Dermis microvascular lymphatic vessel endothelial cell (primary cell): ENCODE data around the gene LASP1NB.
"Not testable (repeated sequence)": the region's sequence is repeated elsewhere in the genome, so short reads cannot be mapped to it uniquely, and the experiment has no call there.

Experiments
- DNase-seq, 2 donors: peaks; one replicate each; pipeline versions ENCODE4 v3.0.0 to v3.0.0-alpha.2; 2010; ENCODE audit warnings: low read depth in 2 of 2

The LASP1NB gene

GRCh38 chr17:38916771-38917170, 8.6 kb upstream of the LASP1NB start:
- no peak for DNase-seq

- no peak for DNase-seq
These were observed 8.2 kb upstream of the LASP1NB start for GRCh38 chr17:38917259-38917658.

GRCh38 chr17:38918129-38918913, 7.1 kb upstream of the LASP1NB start:
- DNase-seq = no peak

GRCh38 chr17:38918916-38919315, 6.5 kb upstream of the LASP1NB start:
- DNase-seq = no peak

DNA sequence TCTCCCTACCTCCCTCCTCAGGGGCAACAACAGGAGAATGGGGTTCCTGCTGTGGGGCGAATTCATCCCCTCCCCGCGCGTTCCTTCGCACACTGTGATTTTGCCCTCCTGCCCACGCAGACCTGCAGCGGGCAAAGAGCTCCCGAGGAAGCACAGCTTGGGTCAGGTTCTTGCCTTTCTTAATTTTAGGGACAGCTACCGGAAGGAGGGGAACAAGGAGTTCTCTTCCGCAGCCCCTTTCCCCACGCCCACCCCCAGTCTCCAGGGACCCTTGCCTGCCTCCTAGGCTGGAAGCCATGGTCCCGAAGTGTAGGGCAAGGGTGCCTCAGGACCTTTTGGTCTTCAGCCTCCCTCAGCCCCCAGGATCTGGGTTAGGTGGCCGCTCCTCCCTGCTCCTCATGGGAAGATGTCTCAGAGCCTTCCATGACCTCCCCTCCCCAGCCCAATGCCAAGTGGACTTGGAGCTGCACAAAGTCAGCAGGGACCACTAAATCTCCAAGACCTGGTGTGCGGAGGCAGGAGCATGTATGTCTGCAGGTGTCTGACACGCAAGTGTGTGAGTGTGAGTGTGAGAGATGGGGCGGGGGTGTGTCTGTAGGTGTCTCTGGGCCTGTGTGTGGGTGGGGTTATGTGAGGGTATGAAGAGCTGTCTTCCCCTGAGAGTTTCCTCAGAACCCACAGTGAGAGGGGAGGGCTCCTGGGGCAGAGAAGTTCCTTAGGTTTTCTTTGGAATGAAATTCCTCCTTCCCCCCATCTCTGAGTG, 5.9 kb upstream of the LASP1NB start:
- DNase-seq = no peak

- no peak for DNase-seq
These were observed 4.8 kb upstream of the LASP1NB start for GRCh38 chr17:38920374-38921291.

- no peak for DNase-seq
These were observed 3.5 kb upstream of the LASP1NB start for GRCh38 chr17:38921756-38922411.

- DNase-seq = peak in 1 of 2 donors; percentile 59
These were observed 2.7 kb upstream of the LASP1NB start for GRCh38 chr17:38922538-38923297.

DNA sequence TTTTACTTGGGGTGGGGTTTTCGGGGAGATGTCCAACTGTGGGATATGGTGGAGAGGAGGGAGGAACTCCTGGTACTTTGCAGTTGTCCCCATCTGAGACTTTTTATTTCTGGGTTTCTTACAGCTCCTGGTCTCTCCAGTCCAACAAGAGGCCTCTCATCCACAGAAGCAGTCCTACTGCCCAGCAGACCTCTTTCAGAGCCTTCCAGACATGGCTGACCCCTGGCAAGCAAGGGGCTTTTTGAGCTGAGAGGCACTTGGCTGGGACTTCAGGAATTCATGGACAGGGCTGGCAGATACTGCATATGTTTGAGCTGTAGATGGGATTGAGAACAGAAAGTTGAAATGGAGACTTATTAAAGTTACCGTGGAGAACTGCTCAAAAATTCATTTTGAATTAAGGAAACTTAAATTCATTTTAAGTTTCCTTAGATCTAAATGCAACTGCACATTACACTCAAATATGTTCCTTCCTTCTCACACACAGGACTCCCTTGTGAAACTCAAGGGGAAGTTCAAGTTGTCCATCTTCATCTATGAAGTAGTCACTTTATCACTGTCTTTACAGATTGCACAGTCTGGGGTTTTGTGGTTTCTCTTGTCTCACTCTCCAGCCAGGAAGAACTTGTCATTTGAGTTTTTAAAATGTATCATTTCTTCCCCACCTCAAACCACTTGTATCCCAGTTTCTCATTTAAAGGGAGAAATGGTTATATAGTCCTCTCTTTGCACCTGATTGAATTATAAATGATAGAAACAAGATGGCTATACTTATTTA, 1.1 kb downstream of the LASP1NB start:
- DNase-seq = no peak

DNA sequence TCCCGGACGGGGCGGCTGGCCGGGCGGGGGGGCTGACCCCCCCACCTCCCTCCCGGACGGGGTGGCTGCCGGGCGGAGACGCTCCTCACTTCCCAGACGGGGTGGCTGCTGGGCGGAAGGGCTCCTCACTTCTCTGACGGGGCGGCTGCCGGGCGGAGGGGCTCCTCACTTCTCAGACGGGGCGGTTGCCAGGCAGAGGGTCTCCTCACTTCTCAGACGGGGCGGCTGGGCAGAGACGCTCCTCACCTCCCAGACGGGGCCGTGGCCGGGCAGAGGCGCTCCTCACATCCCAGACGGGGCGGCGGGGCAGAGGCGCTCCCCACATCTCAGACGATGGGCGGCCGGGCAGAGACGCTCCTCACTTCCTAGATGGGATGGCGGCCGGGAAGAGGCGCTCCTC, 5.4 kb downstream of the LASP1NB start:
- not testable (repeated sequence) for DNase-seq

DNA sequence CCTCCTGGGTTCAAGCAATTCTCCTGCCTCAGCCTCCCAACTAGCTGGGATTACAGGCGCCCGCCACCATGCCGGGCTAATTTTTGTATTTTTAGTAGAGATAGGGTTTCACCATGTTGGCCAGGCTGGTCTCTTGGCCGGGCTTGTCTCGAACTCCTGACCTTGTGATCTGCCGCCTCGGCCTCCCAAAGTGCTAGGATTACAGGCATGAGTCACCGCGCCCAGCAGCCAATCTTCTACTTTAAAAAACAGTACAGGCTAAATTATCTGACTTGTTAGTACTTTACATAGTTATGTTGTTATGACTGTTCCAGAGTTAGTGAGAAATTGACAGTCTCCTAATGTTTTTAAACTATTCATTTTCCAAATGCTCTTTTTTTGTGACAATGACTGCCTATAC, 8.5 kb downstream of the LASP1NB start:
- not testable (repeated sequence) for DNase-seq

- no peak for DNase-seq
These were observed 14.6 kb downstream of the LASP1NB start for GRCh38 chr17:38939987-38940386.

- DNase-seq = no peak
These were observed 15.0 kb downstream of the LASP1NB start for GRCh38 chr17:38940404-38940803.

DNA sequence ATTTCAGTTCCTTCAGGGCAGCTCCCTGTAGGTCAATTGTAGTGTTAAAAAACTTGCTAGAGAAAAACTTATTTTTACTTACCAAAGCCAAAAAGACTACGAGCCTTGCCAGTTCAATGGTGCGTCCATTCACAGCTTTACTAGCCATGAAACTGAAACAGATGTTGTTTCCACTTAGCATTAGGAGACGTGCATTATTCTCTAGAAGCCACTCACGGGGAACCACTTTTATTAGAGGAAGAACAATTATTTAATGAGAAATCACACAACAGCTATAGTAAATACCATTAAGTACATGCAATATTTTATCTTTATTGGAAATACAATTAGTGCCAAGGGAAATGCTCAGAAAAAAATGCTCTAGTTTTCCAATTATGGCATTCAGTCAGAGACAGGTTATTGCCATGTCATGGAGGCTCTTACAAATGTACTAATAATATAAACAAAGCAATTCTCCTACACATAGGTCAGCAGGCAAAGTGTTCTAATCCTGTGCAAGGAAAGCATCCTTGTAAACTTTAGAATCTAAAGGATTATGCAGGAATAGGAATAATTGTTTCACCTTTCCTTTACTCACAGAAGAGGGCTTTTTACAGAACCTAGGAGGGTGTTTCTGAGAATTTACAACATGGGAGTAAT, 17.4 kb downstream of the LASP1NB start:
- no peak for DNase-seq

DNA sequence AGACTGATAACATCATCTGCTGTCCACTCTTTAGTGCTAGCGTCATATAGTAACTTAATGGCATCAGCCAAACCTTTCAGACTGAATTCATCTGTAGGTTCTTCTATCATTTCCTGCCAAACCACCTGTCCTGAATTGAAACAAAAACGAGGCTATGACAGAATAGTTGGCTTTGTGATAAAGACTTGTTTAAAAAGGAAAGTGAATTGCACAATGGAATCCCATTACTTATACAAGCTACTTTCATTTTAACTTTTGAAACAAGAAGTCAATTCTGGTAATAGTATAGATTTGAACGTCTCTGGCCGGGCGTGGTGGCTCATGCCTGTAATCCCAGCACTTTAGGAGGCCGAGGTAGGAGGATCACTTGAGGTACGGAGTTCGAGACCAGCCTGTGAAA, 18.2 kb downstream of the LASP1NB start:
- peak in 1 of 2 donors; percentile 12 for DNase-seq

DNA sequence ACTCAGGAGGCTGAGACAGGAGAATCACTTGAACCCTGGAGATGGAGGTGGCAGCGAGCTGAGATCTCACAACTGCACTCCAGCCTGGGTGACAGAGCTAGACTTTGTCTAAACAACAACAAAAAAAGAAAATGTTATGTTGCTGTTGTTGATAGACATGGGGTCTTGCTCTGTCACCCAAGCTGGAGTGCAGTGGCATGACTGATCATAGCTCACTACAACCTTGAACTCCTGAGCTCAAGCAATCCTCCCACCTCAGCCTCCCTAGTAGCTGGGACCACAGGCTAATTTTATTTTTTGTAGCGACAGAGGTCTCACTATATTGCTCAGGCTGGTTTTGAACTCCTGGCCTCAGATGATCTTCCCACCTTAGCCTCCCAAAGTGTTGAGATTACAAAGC, 21.8 kb downstream of the LASP1NB start:
- no peak for DNase-seq

- DNase-seq = not testable (repeated sequence)
These were observed 28.4 kb downstream of the LASP1NB start for GRCh38 chr17:38953800-38954199.

DNA sequence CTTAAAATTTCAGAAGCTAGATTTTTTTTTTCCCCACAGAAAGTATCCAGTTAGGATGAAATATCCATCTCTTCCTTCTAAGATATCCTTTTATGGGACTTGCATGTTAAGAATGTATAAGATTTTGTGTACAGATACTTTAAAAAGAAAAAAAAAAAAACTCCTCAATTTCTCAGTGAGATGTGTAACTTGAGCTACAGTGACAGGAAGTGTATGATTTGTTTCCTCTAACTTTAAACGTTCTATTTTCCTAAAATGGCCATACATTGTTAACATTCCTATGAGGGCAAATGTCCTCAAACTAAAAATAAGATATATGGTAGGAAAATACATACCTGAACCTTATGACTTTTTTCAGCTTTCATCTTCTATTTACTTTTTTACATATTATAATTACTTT, 32.9 kb downstream of the LASP1NB start:
- DNase-seq = peak in 1 of 2 donors; percentile 29

DNA sequence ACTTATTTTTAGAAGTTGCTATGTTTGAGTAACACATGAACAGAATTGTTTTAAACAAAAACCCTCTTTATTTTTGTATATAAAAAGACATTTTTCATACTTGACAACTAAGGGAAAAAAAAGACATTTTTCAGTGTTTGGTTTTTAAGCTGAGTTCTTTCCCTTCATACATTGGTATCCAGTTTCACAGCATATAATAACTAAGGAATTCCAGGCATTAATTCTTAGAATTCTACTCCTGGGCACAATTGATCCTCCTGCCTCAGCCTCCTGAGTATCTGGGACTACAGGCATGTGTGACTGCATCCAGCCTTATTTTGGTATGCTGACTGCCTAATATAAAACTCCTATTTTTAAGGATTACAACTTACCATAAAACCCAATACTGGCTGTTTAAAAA, 33.3 kb downstream of the LASP1NB start:
- DNase-seq = no peak
